Parathyroid adenoma (tissue), 2 donors: ENCODE measurements around the gene TMIGD2.
A peak's percentile ranks its signal among the peaks of the same experiment; 100 is the strongest.

Experiments
- H2AFZ ChIP-seq: fragments of 300-600 bp; sonication (generic); one replicate; pipeline ENCODE4 v1.7.0; 2017; ENCODE audit warnings: antibody characterized with exemption, mild to moderate bottlenecking
- H3K27ac ChIP-seq: fragments of 300-600 bp; sonication (generic); one replicate; pipeline ENCODE4 v1.7.0; 2017
- H3K27me3 ChIP-seq: fragments of 300-600 bp; sonication (generic); one replicate; pipeline ENCODE4 v1.7.0; 2017; ENCODE audit warnings: low read length; ENCODE audit not compliant: control insufficient read depth, insufficient read depth
- H3K36me3 ChIP-seq: fragments of 300-600 bp; sonication (generic); one replicate; pipeline ENCODE4 v1.7.0; 2017; ENCODE audit warnings: low read length; ENCODE audit not compliant: control insufficient read depth, insufficient read depth
- H3K4me1 ChIP-seq: fragments of 300-600 bp; sonication (generic); one replicate; pipeline ENCODE4 v1.7.0; 2017; ENCODE audit warnings: control low read depth
- H3K4me2 ChIP-seq: fragments of 300-600 bp; sonication (generic); one replicate; pipeline ENCODE4 v1.7.0; 2017; ENCODE audit warnings: low read length
- H3K4me3 ChIP-seq: fragments of 300-600 bp; sonication (generic); one replicate; pipeline ENCODE4 v1.7.0; 2017; ENCODE audit warnings: low read depth, low read length
- H3K79me2 ChIP-seq: fragments of 300-600 bp; sonication (generic); one replicate; pipeline ENCODE4 v1.7.0; 2017; ENCODE audit warnings: control low read depth
- H3K9ac ChIP-seq: fragments of 300-600 bp; sonication (generic); one replicate; pipeline ENCODE4 v1.7.0; 2017; ENCODE audit warnings: mild to moderate bottlenecking
- H3K9me3 ChIP-seq: fragments of 300-600 bp; sonication (generic); one replicate; pipeline ENCODE4 v1.7.0; 2017; ENCODE audit warnings: low read length; ENCODE audit not compliant: control insufficient read depth
- TF ChIP-seq, protein P1 (sequence below): fragments of 300-600 bp; sonication (generic); IDR thresholded peaks from one replicate; pipeline ENCODE4 v1.7.0; 2017; ENCODE audit warnings: antibody characterized with exemption, mild to moderate bottlenecking
- donor health status: primary hyperparathyroidism.

TMIGD2 gene

DNA sequence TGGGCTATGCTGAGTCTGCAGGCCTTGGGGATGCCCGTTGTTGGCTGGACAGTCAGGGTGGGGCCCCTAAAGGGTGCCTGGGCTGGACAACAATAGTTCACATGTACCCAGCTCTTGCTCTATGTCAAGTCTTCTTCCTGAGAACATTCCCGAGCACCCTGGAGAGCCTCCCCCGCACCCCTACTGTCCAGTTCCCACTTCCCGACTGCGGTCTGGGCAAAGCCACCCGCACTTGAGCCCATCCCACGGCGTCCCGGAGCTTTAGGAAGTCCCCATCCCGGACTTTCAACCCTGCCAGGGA is 40.1 kb upstream of the TMIGD2 start:
- H2AFZ ChIP-seq, result peak overlapping the region; percentile 100
- no peaks in the 10 kb centered on the region for H3K9me3 ChIP-seq
- peak overlapping the region; percentile 84 for H3K9ac ChIP-seq
- no peaks in the 10 kb centered on the region for H3K27me3 ChIP-seq
- H3K4me3 ChIP-seq, result peak overlapping the region; percentile 93
- peak overlapping the region; percentile 92 for H3K4me2 ChIP-seq
- H3K36me3 ChIP-seq, result no peaks in the 10 kb centered on the region
- peak overlapping the region; percentile 94 for H3K27ac ChIP-seq
- H3K79me2 ChIP-seq, result peaks cover 2% of the 10 kb centered on the region
- H3K4me1 ChIP-seq, result peaks cover 4% of the 10 kb centered on the region
- TF ChIP-seq, protein P1, sequence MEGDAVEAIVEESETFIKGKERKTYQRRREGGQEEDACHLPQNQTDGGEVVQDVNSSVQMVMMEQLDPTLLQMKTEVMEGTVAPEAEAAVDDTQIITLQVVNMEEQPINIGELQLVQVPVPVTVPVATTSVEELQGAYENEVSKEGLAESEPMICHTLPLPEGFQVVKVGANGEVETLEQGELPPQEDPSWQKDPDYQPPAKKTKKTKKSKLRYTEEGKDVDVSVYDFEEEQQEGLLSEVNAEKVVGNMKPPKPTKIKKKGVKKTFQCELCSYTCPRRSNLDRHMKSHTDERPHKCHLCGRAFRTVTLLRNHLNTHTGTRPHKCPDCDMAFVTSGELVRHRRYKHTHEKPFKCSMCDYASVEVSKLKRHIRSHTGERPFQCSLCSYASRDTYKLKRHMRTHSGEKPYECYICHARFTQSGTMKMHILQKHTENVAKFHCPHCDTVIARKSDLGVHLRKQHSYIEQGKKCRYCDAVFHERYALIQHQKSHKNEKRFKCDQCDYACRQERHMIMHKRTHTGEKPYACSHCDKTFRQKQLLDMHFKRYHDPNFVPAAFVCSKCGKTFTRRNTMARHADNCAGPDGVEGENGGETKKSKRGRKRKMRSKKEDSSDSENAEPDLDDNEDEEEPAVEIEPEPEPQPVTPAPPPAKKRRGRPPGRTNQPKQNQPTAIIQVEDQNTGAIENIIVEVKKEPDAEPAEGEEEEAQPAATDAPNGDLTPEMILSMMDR, result no peak

DNA sequence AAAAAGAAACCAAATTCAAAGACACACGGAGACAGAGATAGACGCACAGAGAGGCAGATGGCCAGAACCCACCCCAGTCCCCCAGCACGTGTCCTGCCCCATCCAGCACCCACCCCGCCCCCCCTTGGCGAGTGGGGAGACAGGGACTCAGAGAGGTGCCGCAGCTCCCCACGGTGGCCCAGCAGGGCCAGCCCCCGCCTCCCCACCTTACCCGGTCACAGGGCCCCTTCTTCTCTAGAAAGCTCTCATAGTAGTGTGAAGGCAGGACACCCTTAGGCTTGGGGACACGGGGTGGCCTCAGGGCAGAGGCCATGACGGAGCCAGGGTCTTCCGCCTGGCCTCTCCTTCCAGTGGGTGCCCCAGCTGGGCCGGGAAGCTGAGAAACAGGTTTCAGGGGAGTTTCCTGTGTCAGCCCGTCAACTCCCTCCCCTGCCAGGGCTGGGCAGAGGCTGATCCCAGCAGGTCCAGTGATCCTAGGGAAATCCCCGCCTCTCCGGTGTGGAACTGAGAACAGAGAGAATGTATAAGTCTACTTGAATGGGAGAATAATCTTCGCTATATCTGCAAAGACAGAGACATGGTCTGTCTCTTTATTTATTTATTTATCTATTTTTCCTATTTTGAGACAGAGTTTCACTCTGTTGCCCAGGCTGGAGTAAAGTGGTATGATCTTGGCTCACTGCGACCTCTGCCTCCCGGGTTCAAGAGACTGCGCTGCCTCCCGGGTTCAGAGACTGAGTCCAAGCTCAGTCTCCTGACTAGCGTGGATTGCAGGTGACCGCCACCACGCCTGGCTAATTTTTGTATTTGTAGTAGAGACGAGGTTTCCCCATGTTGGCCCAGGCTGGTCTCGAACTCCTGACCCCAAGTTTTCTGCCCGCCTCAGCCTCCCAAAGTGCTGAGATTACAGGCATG is 36.5 kb upstream of the TMIGD2 start, which contains the start of gene STAP2:
TSS of gene STAP2 (minus strand) at position 387 of the 915 bp plus-strand sequence. CDS start at position 313, 74 bp downstream.
- peak within 1 kb of the TSS; percentile 99 for H2AFZ ChIP-seq
- TF ChIP-seq, protein P1, result no peak
- peak within 1 kb of the TSS; percentile 99 for H3K4me2 ChIP-seq
- peak within 1 kb of the TSS; percentile 74 for H3K4me3 ChIP-seq
- H3K27me3 ChIP-seq, result no peaks in the 10 kb centered on the region
- peak within 1 kb of the TSS; percentile 75 for H3K27ac ChIP-seq
- no peaks in the 10 kb centered on the region for H3K9me3 ChIP-seq
- H3K36me3 ChIP-seq, result no peaks in the 10 kb centered on the region
- no peaks in the 10 kb centered on the region for H3K79me2 ChIP-seq
- peak within 1 kb of the TSS; percentile 59 for H3K9ac ChIP-seq
- peaks cover 4% of the 10 kb centered on the region for H3K4me1 ChIP-seq

DNA sequence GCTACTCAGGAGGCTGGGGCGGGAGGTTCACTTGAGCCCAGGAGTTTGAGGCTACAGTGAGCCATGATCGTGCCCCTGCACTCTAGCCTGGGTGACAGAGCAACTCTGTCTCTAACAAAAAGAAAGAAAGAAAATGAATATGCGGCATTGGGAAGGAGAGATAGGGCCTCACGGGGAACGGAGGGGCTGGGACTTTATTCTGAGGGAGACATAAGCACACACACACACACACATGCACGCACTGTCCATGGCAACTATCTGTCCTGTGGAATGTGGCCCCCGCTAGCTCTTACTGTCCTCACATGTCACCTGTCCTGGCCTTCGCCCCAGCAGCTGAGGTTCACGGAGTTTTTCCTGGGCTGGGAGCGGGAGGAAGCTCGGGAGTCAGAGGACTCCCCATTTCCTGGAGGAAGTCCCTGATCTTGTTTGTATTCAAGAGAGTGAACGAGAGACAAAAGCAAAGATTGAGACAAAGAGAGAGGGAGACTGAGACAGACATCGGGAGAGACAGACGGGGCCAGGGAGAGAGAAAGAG is 35.8 kb upstream of the TMIGD2 start:
- Histone ChIP-seq H3K9ac (peak overlapping the region; percentile 25), H3K36me3 (no peaks in the 10 kb centered on the region), H3K79me2 (no peaks in the 10 kb centered on the region), H3K4me1 (peaks cover 4% of the 10 kb centered on the region), H3K9me3 (no peaks in the 10 kb centered on the region), H3K4me2 (peak overlapping the region; percentile 99), H3K27ac (peak overlapping the region; percentile 75), H3K27me3 (no peaks in the 10 kb centered on the region), H2AFZ (peak overlapping the region; percentile 99), H3K4me3 (peak overlapping the region; percentile 74)
- TF ChIP-seq, protein P1, result no peak

DNA sequence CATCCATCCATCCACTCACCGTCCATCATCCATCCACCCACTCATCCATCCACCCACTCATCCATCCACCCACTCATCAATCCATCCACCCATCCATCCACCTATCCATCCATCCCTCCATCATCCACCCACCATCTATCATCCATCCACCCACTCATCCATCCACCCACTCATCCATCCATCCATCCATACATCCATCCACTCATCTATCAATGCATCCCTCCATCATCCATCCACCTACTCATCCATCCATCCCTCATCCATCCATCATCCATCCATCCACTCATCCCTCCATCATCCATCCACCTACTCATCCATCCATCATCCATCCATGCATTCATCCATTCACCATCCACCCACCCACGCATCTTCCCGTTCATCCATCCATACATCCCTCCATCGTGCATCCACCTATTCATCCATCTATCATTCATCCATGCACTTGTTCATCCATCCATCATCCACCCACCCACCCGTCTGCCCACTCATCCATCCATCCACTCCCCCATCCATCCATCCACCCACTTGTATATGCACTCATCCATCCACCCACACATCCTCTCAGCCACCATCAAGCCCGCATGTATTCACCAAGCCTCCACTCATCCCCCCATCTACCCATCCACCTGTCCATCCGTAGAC is 32.9 kb upstream of the TMIGD2 start:
- H3K9me3 ChIP-seq, result no peaks in the 10 kb centered on the region
- H3K4me3 ChIP-seq, result no peak overlapping the region
- H3K27ac ChIP-seq, result no peak overlapping the region
- no peak overlapping the region for H3K4me2 ChIP-seq
- peaks cover 4% of the 10 kb centered on the region for H3K4me1 ChIP-seq
- no peaks in the 10 kb centered on the region for H3K36me3 ChIP-seq
- TF ChIP-seq, protein P1, result no peak
- no peak overlapping the region for H2AFZ ChIP-seq
- no peak overlapping the region for H3K9ac ChIP-seq
- no peaks in the 10 kb centered on the region for H3K27me3 ChIP-seq
- no peaks in the 10 kb centered on the region for H3K79me2 ChIP-seq
